Regular cardiac myocyte (primary cell): ENCODE results near the gene UNC79. TPM values are rescaled to one million over a fixed set of nuclear protein-coding genes. Genes with fewer than 3 reads are reported as not detected.

Experiments
- total RNA-seq: library from RNA; depleted of rRNA; stranded (reverse); fragments of >200 nt; gene quantifications from 2 replicates; pipeline ENCODE4 v1.2.3, GENCODE V29; 2014

Gene UNC79
- total RNA-seq, result under 0.01 and 0.28 TPM in 2 replicates

GRCh38 chr14:93430315-93431035 is at the start of gene UNC79:
Gene UNC79 (plus strand): TSS chr14:93430939. CDS start chr14:93431030, 91 bp downstream.

Other genes starting within 250 kb of the UNC79 start
- gene MOAP1, start 246.0 kb upstream of the UNC79 start, total RNA-seq, result 12.1 and 22.6 TPM in 2 replicates
- 7.3 and 11.9 TPM in 2 replicates for gene LYSET, start 245.6 kb upstream of the UNC79 start, total RNA-seq
- 9.0 and 16.5 TPM in 2 replicates for gene GON7, start 223.9 kb upstream of the UNC79 start, total RNA-seq
- gene UBR7, start 223.7 kb upstream of the UNC79 start, total RNA-seq, result 22.0 and 42.0 TPM in 2 replicates
- 20.7 and 22.8 TPM in 2 replicates for gene BTBD7, start 97.9 kb upstream of the UNC79 start, total RNA-seq
- not detected in 2 replicates for gene COX8C, start 83.8 kb upstream of the UNC79 start, total RNA-seq